Measurements from ENCODE around the gene USP12. TPM values are rescaled to one million over a fixed set of nuclear protein-coding genes. Genes with fewer than 3 reads are reported as not detected.
"Not testable (repeated sequence)": the region's sequence is repeated elsewhere in the genome, so short reads cannot be mapped to it uniquely, and the experiment has no call there.

Gene USP12
- total RNA-seq, 1 donor from 2014 or later = 28.0 TPM

GRCh38 chr13:27130223-27130978, 41.2 kb downstream of the USP12 start:
- intact Hi-C loops (cut with DNase I) = no loop called here
- DNase-seq (ENCODE audit: low spot score) = no peak

DNA sequence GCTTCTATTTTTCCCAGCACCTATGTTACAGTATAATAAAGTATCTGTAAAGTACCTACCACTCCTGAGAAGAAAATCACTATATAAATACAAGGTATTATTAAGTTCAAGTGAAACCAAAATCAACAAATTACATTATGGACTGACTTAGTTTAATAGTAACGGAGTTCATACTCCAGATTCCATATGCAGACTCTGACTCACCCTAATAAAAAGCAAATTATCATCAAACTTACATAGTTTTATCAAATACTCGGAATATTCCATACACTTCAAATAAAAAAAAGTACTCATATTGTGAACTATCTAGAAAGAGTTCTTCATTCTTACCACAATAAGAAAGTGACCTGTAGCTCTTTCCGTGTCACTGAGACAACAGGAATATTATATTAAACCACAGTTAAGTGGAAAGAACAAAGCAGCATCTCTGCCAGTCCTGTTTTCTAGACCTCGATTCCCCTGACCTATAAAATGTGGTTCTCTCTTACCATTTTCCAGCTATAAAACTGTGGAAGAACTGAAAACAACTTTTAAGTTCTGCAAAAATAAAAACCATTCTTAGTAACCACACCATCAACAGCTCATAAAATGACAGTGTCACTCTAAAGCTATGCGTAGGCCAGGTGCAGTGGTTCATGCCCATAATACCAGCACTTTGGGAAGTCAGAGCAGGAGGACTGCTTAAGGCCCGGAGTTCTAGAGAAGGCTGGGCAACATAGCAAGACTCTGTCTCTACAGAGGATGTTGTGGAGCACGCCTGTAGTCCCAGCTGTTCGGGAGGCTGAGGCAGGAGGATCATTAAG, 42.6 kb downstream of the USP12 start:
- intact Hi-C loops (cut with DNase I) = no loop called here

GRCh38 chr13:27126859-27127258, 44.8 kb downstream of the USP12 start:
- no peak for DNase-seq (ENCODE audit: low spot score)
- intact Hi-C loops (cut with DNase I) = no loop called here

More for the DNA sequence above, 42.6 kb downstream of the USP12 start:
- no peak for DNase-seq (ENCODE audit: low spot score)

DNA sequence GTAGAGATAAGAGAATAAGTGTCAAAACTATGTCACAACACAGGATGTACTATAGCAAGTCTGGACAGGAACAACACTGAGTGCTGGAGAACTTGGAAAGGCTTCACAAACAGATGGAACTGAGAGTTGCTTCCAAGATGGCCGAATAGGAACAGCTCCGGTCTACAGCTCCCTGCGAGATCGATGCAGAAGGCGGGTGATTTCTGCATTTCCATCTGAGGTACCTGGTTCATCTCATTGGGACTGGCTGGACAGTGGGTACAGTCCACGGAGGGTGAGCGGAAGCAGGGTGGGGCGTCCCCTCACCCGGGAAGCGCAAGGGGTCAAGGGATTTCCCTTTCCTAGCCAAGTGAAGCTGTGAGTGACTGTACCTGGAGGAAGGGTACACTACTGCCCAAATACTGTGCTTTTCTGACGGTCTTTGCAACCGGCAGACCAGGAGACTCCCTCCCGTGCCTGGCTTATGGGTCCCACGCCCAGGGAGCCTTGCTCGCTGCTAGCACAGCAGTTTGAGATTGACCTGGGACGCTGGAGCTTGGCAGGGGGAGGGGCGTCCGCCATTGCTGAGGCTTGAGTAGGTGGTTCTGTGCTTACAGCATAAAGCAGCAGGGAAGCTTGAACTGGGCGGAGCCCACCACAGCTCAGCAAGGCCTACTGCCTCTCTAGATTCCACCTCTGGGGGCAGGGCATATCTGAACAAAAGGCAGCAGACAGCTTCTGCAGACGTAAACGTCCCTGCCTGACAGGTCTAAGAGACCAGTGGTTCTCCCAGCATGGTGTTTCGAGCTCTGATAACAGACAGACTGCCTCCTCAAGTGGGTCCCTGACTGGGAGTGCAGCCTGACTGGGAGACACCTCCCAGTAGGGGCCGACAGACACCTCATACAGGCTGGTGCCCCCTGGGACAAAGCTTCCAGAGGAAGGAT, 46.0 kb downstream of the USP12 start:
- intact Hi-C loops (cut with DNase I) = no loop called here
- no peak for DNase-seq (ENCODE audit: low spot score)

DNA sequence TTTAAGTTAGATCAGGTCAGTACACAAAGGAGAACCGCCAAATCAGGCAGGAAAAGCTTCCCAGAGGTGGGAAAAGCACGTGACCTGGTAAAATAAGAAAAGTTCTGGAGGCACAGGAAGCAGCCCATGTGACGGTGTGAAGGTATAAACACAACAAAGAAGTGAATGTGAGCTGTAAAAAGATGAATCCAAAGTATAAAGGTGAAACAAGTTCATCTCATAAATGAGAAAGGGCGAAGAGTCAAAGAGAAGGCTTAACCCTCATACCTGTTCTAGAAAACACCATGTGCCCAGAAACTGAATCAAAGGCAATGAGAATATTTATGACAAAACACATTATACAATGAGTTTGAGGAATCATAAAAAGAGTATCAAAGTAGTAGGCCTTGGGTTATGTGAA, 47.0 kb downstream of the USP12 start:
- no peak for DNase-seq (ENCODE audit: low spot score)
- intact Hi-C loops (cut with DNase I) = no loop called here

DNA sequence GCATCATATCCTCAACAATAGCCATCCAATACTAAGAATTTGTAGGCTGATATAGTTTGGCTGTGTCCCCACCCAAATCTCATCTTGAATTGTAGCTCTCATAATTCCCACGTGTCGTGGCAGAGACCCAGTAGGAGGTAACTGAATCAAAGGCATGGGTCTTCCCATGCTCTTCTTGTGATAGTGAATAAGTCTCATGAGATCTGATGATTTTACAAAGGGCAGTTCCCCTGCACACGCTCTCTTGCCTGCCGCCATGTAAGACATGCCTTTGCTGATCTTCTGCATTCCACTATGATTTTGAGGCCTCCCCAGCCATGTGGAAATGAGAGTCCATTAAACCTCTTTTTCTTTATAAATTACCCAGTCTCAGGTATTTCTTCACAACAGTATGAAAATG, 48.2 kb downstream of the USP12 start:
- intact Hi-C loops (cut with DNase I); DNase-seq (ENCODE audit: low spot score): not testable (repeated sequence)

GRCh38 chr13:27122036-27122435, 49.6 kb downstream of the USP12 start:
- intact Hi-C loops (cut with DNase I) = no loop called here
- no peak for DNase-seq (ENCODE audit: low spot score)

DNA sequence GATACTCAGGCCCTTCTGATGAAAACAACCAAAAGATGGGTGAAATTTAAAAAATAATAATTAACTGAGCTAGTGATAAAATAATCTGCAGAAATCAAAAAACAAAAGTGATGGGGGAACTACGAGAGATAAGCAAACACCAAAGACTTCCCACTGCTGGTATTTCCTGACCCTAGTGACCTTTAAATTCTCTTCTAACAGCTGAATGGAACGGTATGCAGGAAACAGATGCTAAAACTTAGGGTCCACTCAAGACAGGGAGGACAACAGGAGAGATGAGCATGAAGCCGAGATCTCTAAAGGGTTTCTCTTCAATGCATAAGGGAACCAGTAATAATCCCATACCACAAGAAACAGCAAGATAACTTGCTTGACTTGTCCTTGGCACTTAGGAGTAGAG, 50.8 kb downstream of the USP12 start:
- DNase-seq (ENCODE audit: low spot score) = no peak
- intact Hi-C loops (cut with DNase I) = no loop called here

DNA sequence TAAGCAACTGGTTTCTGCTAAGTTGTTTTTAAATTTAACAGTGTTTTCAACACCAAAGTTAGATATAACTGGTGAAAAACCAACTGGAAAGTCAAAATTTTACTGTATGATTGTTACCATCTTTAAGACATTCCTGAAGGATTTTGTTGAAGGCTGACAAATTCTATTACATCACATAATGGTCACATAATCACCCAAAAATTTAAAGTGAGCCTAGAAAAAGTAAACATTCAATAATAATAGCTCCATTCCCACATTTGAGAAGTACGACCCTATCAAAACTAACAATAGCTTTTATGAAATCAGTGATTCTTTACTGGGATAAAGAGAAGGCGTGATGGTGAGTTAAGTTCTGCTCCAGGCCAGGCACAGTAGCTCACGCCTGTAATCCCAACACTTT, 51.6 kb downstream of the USP12 start:
- intact Hi-C loops (cut with DNase I) = no loop called here
- DNase-seq (ENCODE audit: low spot score) = no peak

DNA sequence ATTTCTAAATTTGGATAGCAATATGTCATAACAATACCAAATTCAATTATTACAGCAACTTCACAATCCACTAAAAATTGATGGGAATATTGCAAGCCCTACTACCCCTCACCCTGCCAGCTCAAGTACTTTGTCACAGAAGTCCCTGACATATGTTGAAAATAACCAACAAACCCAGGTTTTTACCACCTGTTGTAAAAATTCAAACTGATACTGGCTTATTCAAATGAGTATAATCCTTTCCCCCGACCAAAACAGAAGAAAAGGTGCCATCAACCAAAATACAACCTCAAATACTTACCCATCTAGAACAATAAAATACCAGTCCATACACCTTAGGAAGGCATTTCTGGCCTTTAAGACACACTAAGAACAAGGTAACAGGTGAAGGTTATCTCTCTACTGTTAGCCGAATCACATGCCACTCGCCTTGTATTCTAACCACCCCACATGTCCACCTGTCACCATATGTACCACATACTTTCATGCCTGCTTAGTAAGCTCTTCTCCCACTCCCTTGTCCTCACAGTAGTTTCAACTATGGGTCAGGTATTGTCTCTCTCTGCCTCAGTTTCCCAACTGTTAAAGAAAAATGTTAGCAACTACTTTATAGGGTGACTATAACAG, 53.1 kb downstream of the USP12 start:
- intact Hi-C loops (cut with DNase I) = loop anchor here (10.0 kb wide), 1 partner anchor 46 kb away; no protein-coding TSS in a partner anchor
- no peak for DNase-seq (ENCODE audit: low spot score)

DNA sequence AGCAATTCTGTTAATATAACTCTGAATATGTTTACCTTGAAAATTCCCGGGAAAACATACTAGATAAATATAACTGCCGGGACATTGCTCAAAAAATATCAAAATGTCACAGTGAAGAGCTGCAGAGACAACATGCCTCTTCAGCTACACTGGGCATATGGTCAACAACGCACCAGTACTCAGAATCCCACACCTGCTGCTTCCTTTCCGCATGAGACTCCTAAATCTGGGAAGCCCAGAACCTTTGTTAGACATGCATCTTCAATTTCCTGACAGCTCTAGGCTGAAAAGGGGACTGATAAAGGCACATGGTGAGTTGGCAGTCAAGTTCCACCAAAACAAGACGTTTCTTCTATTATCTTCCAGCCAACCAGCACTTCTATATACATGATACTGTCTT, 53.7 kb downstream of the USP12 start:
- no peak for DNase-seq (ENCODE audit: low spot score)
- intact Hi-C loops (cut with DNase I) = loop anchor here (10.0 kb wide), 1 partner anchor 47 kb away; no protein-coding TSS in a partner anchor

DNA sequence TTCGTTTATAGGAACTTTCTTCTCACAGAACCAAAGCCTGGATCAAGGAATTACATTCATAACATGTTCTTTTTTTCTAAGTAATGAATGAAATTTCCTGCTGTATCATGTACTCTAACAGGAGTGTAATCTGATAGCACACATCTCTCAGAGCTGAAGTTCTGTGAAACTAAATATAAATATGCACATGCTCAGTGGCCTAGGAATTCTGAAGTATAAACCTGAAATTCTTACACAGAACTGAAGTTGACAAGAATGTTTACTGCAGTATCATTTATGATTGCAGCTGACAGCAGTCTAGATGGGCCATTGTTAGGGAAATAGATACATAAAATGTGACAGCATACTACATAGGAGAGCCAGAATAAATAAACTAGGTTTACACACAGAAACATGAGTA, 54.5 kb downstream of the USP12 start:
- intact Hi-C loops (cut with DNase I) = loop anchor here (10.0 kb wide), 1 partner anchor 48 kb away; no protein-coding TSS in a partner anchor
- no peak for DNase-seq (ENCODE audit: low spot score)

GRCh38 chr13:27113436-27113835, 58.2 kb downstream of the USP12 start:
- intact Hi-C loops (cut with DNase I) = loop anchor here (10.0 kb wide), 1 partner anchor 51 kb away; no protein-coding TSS in a partner anchor
- no peak for DNase-seq (ENCODE audit: low spot score)

- intact Hi-C loops (cut with DNase I) = loop anchor here (10.0 kb wide), 1 partner anchor 53 kb away; no protein-coding TSS in a partner anchor
- DNase-seq (ENCODE audit: low spot score) = no peak
Measured at GRCh38 chr13:27112006-27112405, 59.6 kb downstream of the USP12 start.

DNA sequence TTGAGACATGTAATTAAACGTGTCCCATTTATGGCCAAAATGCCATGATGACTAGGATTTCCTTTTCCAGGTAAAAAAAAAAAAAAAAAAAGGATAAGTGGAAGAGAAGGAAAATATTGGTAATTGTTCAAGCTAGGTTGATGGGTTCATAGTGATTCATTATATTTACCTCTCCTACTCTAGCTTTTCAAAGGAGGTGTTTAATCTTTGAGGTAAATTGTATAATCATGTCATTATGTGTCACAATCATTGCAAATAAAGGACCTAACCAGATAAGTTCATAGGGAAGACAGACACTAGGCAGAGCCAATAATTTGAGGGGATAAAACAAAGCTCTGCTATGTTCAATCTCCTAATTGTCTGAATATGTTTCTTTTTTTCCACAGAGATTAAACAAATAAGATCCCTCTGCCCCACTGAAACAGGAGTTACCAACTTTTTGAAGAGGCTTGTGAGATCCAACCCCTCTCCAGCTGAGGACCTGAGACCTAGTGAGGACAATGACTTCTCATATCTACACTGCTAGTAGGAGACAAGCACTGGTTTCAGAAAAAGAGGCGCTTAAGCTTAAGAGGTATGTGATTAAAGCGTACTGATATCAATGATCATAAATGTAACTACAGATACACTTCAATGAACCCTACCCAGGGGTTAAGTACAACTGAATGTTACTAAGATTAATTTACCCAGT, 61.4 kb downstream of the USP12 start:
- intact Hi-C loops (cut with DNase I) = loop anchor here (10.0 kb wide), 1 partner anchor 55 kb away; no protein-coding TSS in a partner anchor
- no peak for DNase-seq (ENCODE audit: low spot score)

DNA sequence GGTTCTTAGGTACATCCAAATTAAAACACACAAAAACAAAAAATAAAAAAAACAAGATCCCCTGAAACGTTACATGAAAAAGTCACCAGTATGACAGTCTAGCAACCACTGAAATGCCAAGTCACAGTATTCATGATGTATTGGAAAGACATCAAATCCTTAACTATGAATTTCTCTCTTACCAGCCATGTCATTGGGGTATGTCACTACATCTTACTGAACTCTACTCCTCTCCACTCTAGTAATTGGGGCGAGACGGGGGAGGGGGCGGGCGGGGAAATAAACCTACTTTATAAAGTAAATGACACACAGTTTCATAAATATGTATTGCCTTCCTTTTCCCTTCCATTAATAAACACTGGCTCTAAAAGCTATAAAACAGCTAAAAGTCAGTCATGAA, 65.5 kb downstream of the USP12 start:
- intact Hi-C loops (cut with DNase I) = no loop called here

DNA sequence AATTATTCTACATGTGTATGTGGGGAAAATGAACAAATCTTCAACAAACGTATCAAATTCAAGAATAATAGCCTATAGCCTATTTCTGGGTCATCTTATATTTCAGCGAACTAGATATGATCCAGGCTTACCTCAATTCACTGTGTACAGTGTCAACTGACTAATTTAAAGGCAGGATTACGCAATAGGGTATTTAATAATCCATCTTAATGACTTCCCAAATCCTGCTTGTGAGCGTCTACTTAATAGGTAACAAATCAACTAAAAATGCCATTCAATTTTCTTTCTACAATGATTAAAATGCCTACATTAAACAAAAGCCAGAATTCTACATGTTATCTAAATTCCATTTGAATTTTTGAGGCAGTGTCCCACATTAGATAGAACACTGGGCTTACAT, 67.0 kb downstream of the USP12 start:
- no peak for DNase-seq (ENCODE audit: low spot score)
- intact Hi-C loops (cut with DNase I) = no loop called here

More for the DNA sequence above, 65.5 kb downstream of the USP12 start:
- DNase-seq (ENCODE audit: low spot score) = no peak

- no peak for DNase-seq (ENCODE audit: low spot score)
- intact Hi-C loops (cut with DNase I) = no loop called here
Measured at GRCh38 chr13:27101847-27102246, 69.8 kb downstream of the USP12 start.

DNA sequence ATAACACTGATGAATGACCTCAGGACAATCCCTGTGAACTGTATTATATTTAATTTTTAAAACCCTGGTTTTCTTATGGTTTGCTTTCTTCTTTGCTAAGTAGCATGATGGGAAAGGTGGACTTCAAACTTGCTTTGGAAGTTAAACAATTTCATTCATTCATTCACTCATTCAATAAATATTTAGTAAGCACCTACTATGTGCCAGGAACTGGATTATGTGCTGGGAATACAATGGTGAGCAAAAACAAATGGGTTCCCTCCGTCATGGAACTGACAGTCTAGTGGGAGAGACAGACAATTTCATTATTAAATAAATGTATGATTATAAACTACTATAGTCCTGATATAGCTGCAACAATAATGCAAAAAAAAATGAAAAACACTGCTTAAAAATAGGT, 70.3 kb downstream of the USP12 start:
- DNase-seq (ENCODE audit: low spot score) = no peak
- intact Hi-C loops (cut with DNase I) = no loop called here
